ENCODE results near the gene NPY. TPM values are rescaled to one million over a fixed set of nuclear protein-coding genes. Genes with fewer than 3 reads are reported as not detected.

The NPY gene
- total RNA-seq, 1 donor from 2014 or later, result not detected

DNA sequence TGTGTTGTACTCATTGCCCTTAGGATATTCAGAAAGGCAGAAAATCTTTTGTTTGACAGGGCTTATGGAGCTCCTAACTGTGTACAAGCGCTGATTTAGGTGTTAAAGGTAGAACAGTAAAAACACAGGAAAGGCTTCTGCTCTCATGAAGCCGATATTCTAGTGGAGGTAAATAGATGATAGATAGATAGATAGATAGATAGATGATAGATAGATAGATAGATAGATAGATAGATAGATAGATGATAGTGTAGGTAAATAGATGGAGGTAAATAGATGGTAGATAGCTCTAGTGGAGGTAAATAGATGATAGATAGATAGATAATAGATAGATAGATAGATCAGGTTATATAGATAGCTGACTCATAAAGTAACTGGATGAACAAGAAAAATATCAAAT, 39.4 kb upstream of the NPY start:
- H3K79me2 ChIP-seq (ENCODE audit: low read depth), result no peaks in the 10 kb centered on the region
- no peak overlapping the region for H2AFZ ChIP-seq (replicated peaks)
- no peaks in the 10 kb centered on the region for H3K9me3 ChIP-seq (ENCODE audit: low read depth)
- no peak overlapping the region for H3K4me3 ChIP-seq
- H3K4me2 ChIP-seq, result no peak overlapping the region
- H3K27me3 ChIP-seq, result no peaks in the 10 kb centered on the region
- H3K9me3 Mint-ChIP-seq, result peaks cover 4% of the 10 kb centered on the region
- no peaks in the 10 kb centered on the region for H4K20me1 ChIP-seq (ENCODE audit: low read depth)
- no peak overlapping the region for H3K27ac ChIP-seq
- H3K36me3 ChIP-seq, result no peaks in the 10 kb centered on the region
- no peak for TF ChIP-seq EZH2phosphoT487 (IDR thresholded peaks at IDR 0.05)
- TF ChIP-seq, protein P1, sequence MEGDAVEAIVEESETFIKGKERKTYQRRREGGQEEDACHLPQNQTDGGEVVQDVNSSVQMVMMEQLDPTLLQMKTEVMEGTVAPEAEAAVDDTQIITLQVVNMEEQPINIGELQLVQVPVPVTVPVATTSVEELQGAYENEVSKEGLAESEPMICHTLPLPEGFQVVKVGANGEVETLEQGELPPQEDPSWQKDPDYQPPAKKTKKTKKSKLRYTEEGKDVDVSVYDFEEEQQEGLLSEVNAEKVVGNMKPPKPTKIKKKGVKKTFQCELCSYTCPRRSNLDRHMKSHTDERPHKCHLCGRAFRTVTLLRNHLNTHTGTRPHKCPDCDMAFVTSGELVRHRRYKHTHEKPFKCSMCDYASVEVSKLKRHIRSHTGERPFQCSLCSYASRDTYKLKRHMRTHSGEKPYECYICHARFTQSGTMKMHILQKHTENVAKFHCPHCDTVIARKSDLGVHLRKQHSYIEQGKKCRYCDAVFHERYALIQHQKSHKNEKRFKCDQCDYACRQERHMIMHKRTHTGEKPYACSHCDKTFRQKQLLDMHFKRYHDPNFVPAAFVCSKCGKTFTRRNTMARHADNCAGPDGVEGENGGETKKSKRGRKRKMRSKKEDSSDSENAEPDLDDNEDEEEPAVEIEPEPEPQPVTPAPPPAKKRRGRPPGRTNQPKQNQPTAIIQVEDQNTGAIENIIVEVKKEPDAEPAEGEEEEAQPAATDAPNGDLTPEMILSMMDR (IDR thresholded peaks at IDR 0.05), result no peak
- TF ChIP-seq EZH2 (IDR thresholded peaks at IDR 0.05), result no peak
- H3F3A ChIP-seq (ENCODE audit: low read depth), result no peaks in the 10 kb centered on the region
- H3K4me3 Mint-ChIP-seq, result no peak overlapping the region
- peaks cover 2% of the 10 kb centered on the region for H3K27me3 Mint-ChIP-seq (ENCODE audit: insufficient read depth, low read depth)
- no peaks in the 10 kb centered on the region for H3K36me3 Mint-ChIP-seq
- H3K4me1 ChIP-seq, result no peaks in the 10 kb centered on the region
- no peak for DNase-seq (ENCODE audit: low spot score)
- H3K4me1 Mint-ChIP-seq, result peaks cover 2% of the 10 kb centered on the region
- no peak overlapping the region for H3K9ac ChIP-seq
- no peak overlapping the region for H3K27ac Mint-ChIP-seq

DNA sequence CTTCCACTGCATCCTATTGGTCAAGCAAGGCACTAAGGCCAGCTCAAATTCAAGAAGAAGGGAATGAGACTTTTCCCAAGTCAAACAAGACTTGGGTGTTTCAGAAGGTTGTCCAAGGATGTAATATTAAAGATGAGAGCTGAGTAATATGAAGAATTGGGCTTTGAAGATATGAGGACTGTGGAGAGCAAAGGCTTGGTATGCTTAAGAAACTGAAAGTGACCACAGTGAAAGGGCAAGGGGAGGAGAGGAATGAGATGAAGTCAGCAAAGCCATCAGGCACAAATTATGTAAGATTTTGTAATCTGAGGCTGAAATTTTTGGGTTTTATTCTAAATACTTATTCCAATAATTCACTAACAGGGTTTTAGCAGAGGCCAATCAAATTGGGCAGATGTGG, 38.6 kb upstream of the NPY start:
- Histone ChIP-seq H3K36me3 (no peaks in the 10 kb centered on the region), H3K9ac (no peak overlapping the region), H4K20me1 (ENCODE audit: low read depth) (no peaks in the 10 kb centered on the region), H3K4me1 (no peaks in the 10 kb centered on the region), H3K9me3 (ENCODE audit: low read depth) (no peaks in the 10 kb centered on the region), H3K4me3 (no peak overlapping the region), H3F3A (ENCODE audit: low read depth) (no peaks in the 10 kb centered on the region), H3K4me2 (no peak overlapping the region), H3K27ac (no peak overlapping the region), H3K27me3 (no peaks in the 10 kb centered on the region), H3K79me2 (ENCODE audit: low read depth) (no peaks in the 10 kb centered on the region), H2AFZ (replicated peaks) (no peak overlapping the region)
- Mint-ChIP-seq H3K4me3 (no peak overlapping the region), H3K27ac (no peak overlapping the region), H3K36me3 (no peaks in the 10 kb centered on the region), H3K27me3 (ENCODE audit: insufficient read depth, low read depth) (peaks cover 2% of the 10 kb centered on the region), H3K4me1 (peaks cover 2% of the 10 kb centered on the region), H3K9me3 (peaks cover 9% of the 10 kb centered on the region)
- no peak for DNase-seq (ENCODE audit: low spot score)
- TF ChIP-seq, protein P1 (IDR thresholded peaks at IDR 0.05), result no peak
- TF ChIP-seq EZH2 (IDR thresholded peaks at IDR 0.05) (no peak), EZH2phosphoT487 (IDR thresholded peaks at IDR 0.05) (no peak)

DNA sequence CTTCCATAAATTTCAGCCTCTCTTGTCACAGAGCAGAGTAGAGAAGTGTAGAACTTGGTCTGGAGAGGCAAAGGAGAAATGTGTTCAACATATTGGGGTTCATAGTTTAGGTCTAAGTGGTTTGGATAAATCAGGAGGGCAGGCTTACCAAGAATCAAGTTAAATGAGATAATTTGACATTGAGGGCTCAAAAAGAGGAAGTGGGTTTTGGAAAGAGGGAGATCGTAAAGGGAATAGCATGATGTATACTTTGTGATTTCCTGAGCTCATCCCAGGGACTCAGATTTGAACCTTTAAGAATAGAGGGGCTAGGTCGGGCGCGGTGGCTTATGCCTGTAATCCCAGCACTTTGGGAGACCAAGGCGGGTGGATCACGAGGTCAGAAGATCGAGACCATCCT, 34.7 kb upstream of the NPY start:
- Mint-ChIP-seq H3K4me3 (no peak overlapping the region), H3K36me3 (no peaks in the 10 kb centered on the region), H3K4me1 (no peaks in the 10 kb centered on the region), H3K9me3 (peaks cover 19% of the 10 kb centered on the region), H3K27me3 (ENCODE audit: insufficient read depth, low read depth) (peaks cover 2% of the 10 kb centered on the region), H3K27ac (no peak overlapping the region)
- Histone ChIP-seq H3K27ac (no peak overlapping the region), H3K4me3 (no peak overlapping the region), H3K4me1 (no peaks in the 10 kb centered on the region), H3K9ac (no peak overlapping the region), H3K9me3 (ENCODE audit: low read depth) (no peaks in the 10 kb centered on the region), H3K36me3 (no peaks in the 10 kb centered on the region), H2AFZ (replicated peaks) (no peak overlapping the region), H4K20me1 (ENCODE audit: low read depth) (no peaks in the 10 kb centered on the region), H3K4me2 (no peak overlapping the region), H3K79me2 (ENCODE audit: low read depth) (no peaks in the 10 kb centered on the region), H3F3A (ENCODE audit: low read depth) (no peaks in the 10 kb centered on the region), H3K27me3 (no peaks in the 10 kb centered on the region)
- no peak for DNase-seq (ENCODE audit: low spot score)
- TF ChIP-seq EZH2 (IDR thresholded peaks at IDR 0.05) (no peak), EZH2phosphoT487 (IDR thresholded peaks at IDR 0.05) (no peak)
- TF ChIP-seq, protein P1 (IDR thresholded peaks at IDR 0.05), result no peak

Measured in neural progenitor cell (in vitro differentiated cells).